Neural progenitor cell (in vitro differentiated cells): ENCODE measurements around the gene SLC19A3.

Source experiments
- CTCF ChIP-seq: fragments of 200-600 bp; sonication (generic); IDR thresholded peaks from 2 replicates; pipeline ENCODE4 v1.5.1; 2017; ENCODE audit warnings: antibody characterized with exemption, mild to moderate bottlenecking
- EZH2 ChIP-seq: fragments of 200-600 bp; sonication (generic); IDR thresholded peaks from 2 replicates; pipeline ENCODE4 v1.6.1; 2017; ENCODE audit warnings: antibody characterized with exemption, mild to moderate bottlenecking, moderate library complexity

- no peak for TF ChIP-seq CTCF
- TF ChIP-seq EZH2, result no peak
Observed at GRCh38 chr2:227671170-227671905, 46.5 kb downstream of the SLC19A3 start.
